Naive thymus-derived CD8-positive, alpha-beta T cell (primary cell): ENCODE results near the gene ZAP70. TPM values are rescaled to one million over a fixed set of nuclear protein-coding genes. Genes with fewer than 3 reads are reported as not detected.

Experiments
- ATAC-seq, 2 donors: fragments of 150-1000 bp; cut with Tn5 transposase in 1 of 2; sonication (Bioruptor Pico), chemical (Tn5 transposase) in 1 of 2; 1 replicate in 1 of 2; 2 replicates in 1 of 2; pipeline ENCODE4 v1.10.0; 2021; ENCODE audit warnings: mild to moderate bottlenecking in 2 of 2, moderate library complexity in 2 of 2
- POLR2A ChIA-PET: fragments of 350-600 bp; sonication (Branson Sonifier 250); formaldehyde crosslinking; loops from one replicate; lab custom pipeline; 2021; ENCODE audit warnings: antibody characterized with exemption; lab: Charles Lee
- DNase-seq, 10 donors: peaks; one replicate each; pipeline versions ENCODE4 v3.0.0 to v3.0.0-alpha.2; 2020 to 2022
- H3K27ac Mint-ChIP-seq, 10 donors: one replicate each; pipeline ENCODE4 v1.8.0; 2020 to 2022; ENCODE audit warnings: mild to moderate bottlenecking in 10 of 10, mixed read lengths in 10 of 10, moderate library complexity in 4 of 10, inconsistent platforms in 1 of 10
- H3K27me3 Mint-ChIP-seq, 5 donors: one replicate each; pipeline ENCODE4 v1.8.0; 2021 to 2022; ENCODE audit warnings: mixed read lengths in 5 of 5
- H3K36me3 Mint-ChIP-seq, 3 donors: one replicate each; pipeline ENCODE4 v1.8.0; 2020 to 2022; ENCODE audit warnings: mixed read lengths in 3 of 3, mild to moderate bottlenecking in 2 of 3, inconsistent platforms in 1 of 3
- H3K4me1 Mint-ChIP-seq, 4 donors: one replicate each; pipeline ENCODE4 v1.8.0; 2021 to 2022; ENCODE audit warnings: mixed read lengths in 4 of 4
- H3K4me3 Mint-ChIP-seq, 10 donors: one replicate each; pipeline ENCODE4 v1.8.0; 2020 to 2022; ENCODE audit warnings: mild to moderate bottlenecking in 10 of 10, mixed read lengths in 10 of 10, moderate library complexity in 6 of 10, inconsistent platforms in 1 of 10
- H3K9me3 Mint-ChIP-seq, 9 donors: one replicate each; pipeline ENCODE4 v1.8.0; 2020 to 2022; ENCODE audit warnings: mixed read lengths in 9 of 9, mild to moderate bottlenecking in 3 of 9, inconsistent platforms in 1 of 9, moderate library complexity in 1 of 9
- polyA plus RNA-seq, 3 donors: library from polyadenylated mRNA; unstranded; fragments of 300-500 nt; fragmentation: Illumina TruSeq; gene quantifications; one replicate each; pipeline ENCODE4 v1.2.3, GENCODE V29; 2021
- total RNA-seq, 8 experiments: library from RNA in 2 of 8; stranded (reverse) in 2 of 8; gene quantifications; one replicate each; pipeline ENCODE4 v1.2.3 and lab custom pipeline; 2021 to 2026

ZAP70 gene
- total and polyA plus RNA-seq, 5 experiments from 2014 or later: 131 to 503 (median 168) TPM

GRCh38 chr2:97712693-97713295 is 582 bp upstream of the ZAP70 start:
- Mint-ChIP-seq H3K27me3 (no peaks in the 10 kb centered on the region), H3K36me3 (peaks cover 5 to 30% (median 27%) of the 10 kb centered on the region in 3 donors), H3K4me1 (peaks cover 53 to 81% (median 71%) of the 10 kb centered on the region in 4 donors), H3K9me3 (no peaks in the 10 kb centered on the region), H3K4me3 (peak overlapping the region; percentile 88 to 99 (median 95)), H3K27ac (peak overlapping the region; percentile 93 to 100 (median 99))
- POLR2A ChIA-PET: interaction anchor here (0.6 to 12.8 kb wide), 12 partner anchors 13 to 733 kb away, joined by 3 to 159 read pairs (median 9); partner anchors contain the start of genes ANKRD36B and COX5B
- ATAC-seq: peak; percentile 24 to 41
- DNase-seq: peak in 4 of 10 donors; percentile 41 to 70 (median 66)

GRCh38 chr2:97714084-97714949 is 941 bp downstream of the ZAP70 start:
- Mint-ChIP-seq H3K4me1 (peaks cover 64 to 96% (median 83%) of the 10 kb centered on the region in 4 donors), H3K4me3 (peak overlapping the region; percentile 88 to 99 (median 95)), H3K27ac (peak overlapping the region; percentile 93 to 100 (median 99)), H3K27me3 (no peaks in the 10 kb centered on the region), H3K36me3 (peaks cover 5 to 34% (median 34%) of the 10 kb centered on the region in 3 donors), H3K9me3 (no peaks in the 10 kb centered on the region)
- POLR2A ChIA-PET: interaction anchor here (0.7 to 12.8 kb wide), 12 partner anchors 12 to 1307 kb away, joined by 3 to 159 read pairs (median 8); partner anchors contain the start of gene COX5B
- DNase-seq (peak in 1 of 10 donors; percentile 61), ATAC-seq (no peak)

GRCh38 chr2:97714950-97715652 is 1.7 kb downstream of the ZAP70 start:
- Mint-ChIP-seq H3K36me3 (peaks cover 5 to 42% (median 37%) of the 10 kb centered on the region in 3 donors), H3K27me3 (no peaks in the 10 kb centered on the region), H3K4me3 (peak overlapping the region; percentile 88 to 99 (median 95)), H3K4me1 (peaks cover 65 to 98% (median 85%) of the 10 kb centered on the region in 4 donors), H3K27ac (peak overlapping the region; percentile 93 to 100 (median 99)), H3K9me3 (no peaks in the 10 kb centered on the region)
- POLR2A ChIA-PET: interaction anchor here (1.7 to 12.8 kb wide), 6 partner anchors 11 to 69 kb away, joined by 3 to 159 read pairs (median 9); partner anchors contain the start of gene COX5B
- ATAC-seq (no peak), DNase-seq (peak in 1 of 10 donors; percentile 49)

GRCh38 chr2:97715951-97716694 is 2.7 kb downstream of the ZAP70 start:
- peak in 1 of 10 donors; percentile 60 for DNase-seq
- ATAC-seq: no peak
- Mint-ChIP-seq H3K27me3 (no peaks in the 10 kb centered on the region), H3K4me1 (peaks cover 69 to 98% (median 86%) of the 10 kb centered on the region in 4 donors), H3K36me3 (peaks cover 5 to 52% (median 43%) of the 10 kb centered on the region in 3 donors), H3K4me3 (peak overlapping the region; percentile 88 to 99 (median 95)), H3K9me3 (no peaks in the 10 kb centered on the region), H3K27ac (peak overlapping the region; percentile 93 to 100 (median 99))
- POLR2A ChIA-PET: interaction anchor here (1.1 to 12.8 kb wide), 4 partner anchors 13 to 52 kb away, joined by 3 to 159 read pairs (median 24); no protein-coding TSS in a partner anchor

- peak overlapping the region; percentile 93 to 100 (median 99) for H3K27ac Mint-ChIP-seq
- DNase-seq: peak in 1 of 10 donors; percentile 56
- POLR2A ChIA-PET: interaction anchor here (0.6 to 12.8 kb wide), 6 partner anchors 12 to 1473 kb away, joined by 3 to 159 read pairs (median 6); no protein-coding TSS in a partner anchor
- no peak for ATAC-seq
- H3K27me3 Mint-ChIP-seq: no peaks in the 10 kb centered on the region
- no peaks in the 10 kb centered on the region for H3K9me3 Mint-ChIP-seq
- H3K4me3 Mint-ChIP-seq: peak overlapping the region; percentile 88 to 99 (median 94)
- H3K36me3 Mint-ChIP-seq: peaks cover 5 to 59% (median 44%) of the 10 kb centered on the region in 3 donors
- peaks cover 63 to 91% (median 80%) of the 10 kb centered on the region in 4 donors for H3K4me1 Mint-ChIP-seq
Measured at GRCh38 chr2:97716695-97717612, 3.6 kb downstream of the ZAP70 start.

- H3K4me3 Mint-ChIP-seq: peak overlapping the region; percentile 88 to 99 (median 94)
- H3K27me3 Mint-ChIP-seq: no peaks in the 10 kb centered on the region
- no peak for ATAC-seq
- H3K27ac Mint-ChIP-seq: peak overlapping the region; percentile 93 to 100 (median 99)
- DNase-seq: no peak
- H3K36me3 Mint-ChIP-seq: peaks cover 5 to 65% (median 44%) of the 10 kb centered on the region in 3 donors
- POLR2A ChIA-PET: interaction anchor here (1.2 to 12.8 kb wide), 6 partner anchors 8 to 128 kb away, joined by 4 to 159 read pairs (median 7); partner anchors contain the start of gene ANKRD36B
- H3K4me1 Mint-ChIP-seq: peaks cover 59 to 88% (median 80%) of the 10 kb centered on the region in 4 donors
- no peaks in the 10 kb centered on the region for H3K9me3 Mint-ChIP-seq
Measured at GRCh38 chr2:97717613-97717995, 4.2 kb downstream of the ZAP70 start.

GRCh38 chr2:97718051-97718882 is 4.9 kb downstream of the ZAP70 start:
- Mint-ChIP-seq H3K4me3 (peak overlapping the region; percentile 88 to 99 (median 94)), H3K27me3 (no peaks in the 10 kb centered on the region), H3K27ac (peak overlapping the region; percentile 93 to 100 (median 99)), H3K36me3 (peaks cover 5 to 72% (median 48%) of the 10 kb centered on the region in 3 donors), H3K9me3 (no peaks in the 10 kb centered on the region), H3K4me1 (peaks cover 59 to 90% (median 80%) of the 10 kb centered on the region in 4 donors)
- DNase-seq (peak; percentile 52 to 87 (median 73)), ATAC-seq (peak; percentile 81 to 93)
- POLR2A ChIA-PET: interaction anchor here (0.6 to 12.8 kb wide), 13 partner anchors 9 to 1180 kb away, joined by 3 to 159 read pairs (median 5); partner anchors contain the start of genes ANKRD36B and COX5B

- peaks cover 5 to 76% (median 44%) of the 10 kb centered on the region in 3 donors for H3K36me3 Mint-ChIP-seq
- POLR2A ChIA-PET: interaction anchor here (0.6 to 12.8 kb wide), 11 partner anchors 9 to 1181 kb away, joined by 3 to 159 read pairs (median 5); partner anchors contain the start of genes ANKRD36B and COX5B
- no peaks in the 10 kb centered on the region for H3K27me3 Mint-ChIP-seq
- peak overlapping the region; percentile 88 to 99 (median 94) for H3K4me3 Mint-ChIP-seq
- H3K4me1 Mint-ChIP-seq: peaks cover 58 to 89% (median 82%) of the 10 kb centered on the region in 4 donors
- DNase-seq (peak in 3 of 10 donors; percentile 22 to 59 (median 46)), ATAC-seq (peak; percentile 34 to 35)
- no peaks in the 10 kb centered on the region for H3K9me3 Mint-ChIP-seq
- H3K27ac Mint-ChIP-seq: peak overlapping the region; percentile 93 to 100 (median 99)
Measured at GRCh38 chr2:97718942-97719341, 5.6 kb downstream of the ZAP70 start.

GRCh38 chr2:97719362-97720155 is 6.2 kb downstream of the ZAP70 start:
- POLR2A ChIA-PET: interaction anchor here (0.6 to 12.8 kb wide), 5 partner anchors 10 to 753 kb away, joined by 4 to 159 read pairs (median 5); partner anchors contain the start of gene COX5B
- Mint-ChIP-seq H3K9me3 (no peaks in the 10 kb centered on the region), H3K36me3 (peaks cover 5 to 82% (median 39%) of the 10 kb centered on the region in 3 donors)

More at GRCh38 chr2:97719362-97720155, 6.2 kb downstream of the ZAP70 start:
- Mint-ChIP-seq H3K27me3 (no peaks in the 10 kb centered on the region), H3K4me1 (peaks cover 58 to 86% (median 84%) of the 10 kb centered on the region in 4 donors), H3K4me3 (peak overlapping the region; percentile 88 to 99 (median 94)), H3K27ac (peak overlapping the region; percentile 93 to 100 (median 99))
- DNase-seq (peak in 1 of 10 donors; percentile 55), ATAC-seq (peak in 1 of 2 donors; percentile 2)
